ENCODE results near the gene PRELID3B.
"Not testable (repeated sequence)": the region's sequence is repeated elsewhere in the genome, so short reads cannot be mapped to it uniquely, and the experiment has no call there.

Gene PRELID3B

DNA sequence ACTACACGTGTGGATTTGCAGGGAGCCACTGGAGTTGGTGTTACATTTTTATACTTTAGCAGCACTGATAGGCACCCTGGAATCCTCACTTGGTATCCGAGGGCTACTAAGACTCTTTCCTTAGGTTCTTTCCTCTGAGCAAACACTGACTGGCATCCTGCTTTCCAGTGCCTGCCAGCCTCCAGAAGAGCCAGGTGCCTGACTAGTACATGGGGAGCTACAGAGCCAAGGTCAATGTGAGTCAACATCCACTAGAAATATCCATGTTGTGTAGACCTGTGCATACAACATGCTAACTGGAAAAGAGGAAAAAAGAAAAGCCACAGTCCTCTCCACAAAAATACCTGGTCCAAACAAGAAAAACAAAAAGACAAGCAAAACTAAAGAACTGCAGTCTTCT lies 17.5 kb downstream of the PRELID3B start:
- DNase-seq = no peak

DNA sequence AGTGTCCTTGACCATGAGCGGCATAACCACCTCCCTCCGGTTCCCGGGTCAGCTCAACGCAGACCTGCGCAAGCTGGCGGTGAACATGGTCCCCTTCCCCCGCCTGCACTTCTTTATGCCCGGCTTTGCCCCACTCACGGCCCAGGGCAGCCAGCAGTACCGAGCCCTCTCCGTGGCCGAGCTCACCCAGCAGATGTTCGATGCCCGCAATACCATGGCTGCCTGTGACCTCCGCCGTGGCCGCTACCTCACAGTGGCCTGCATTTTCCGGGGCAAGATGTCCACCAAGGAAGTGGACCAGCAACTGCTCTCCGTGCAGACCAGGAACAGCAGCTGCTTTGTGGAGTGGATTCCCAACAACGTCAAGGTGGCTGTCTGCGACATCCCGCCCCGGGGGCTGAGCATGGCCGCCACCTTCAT lies 18.5 kb downstream of the PRELID3B start:
- no peak for DNase-seq

DNA sequence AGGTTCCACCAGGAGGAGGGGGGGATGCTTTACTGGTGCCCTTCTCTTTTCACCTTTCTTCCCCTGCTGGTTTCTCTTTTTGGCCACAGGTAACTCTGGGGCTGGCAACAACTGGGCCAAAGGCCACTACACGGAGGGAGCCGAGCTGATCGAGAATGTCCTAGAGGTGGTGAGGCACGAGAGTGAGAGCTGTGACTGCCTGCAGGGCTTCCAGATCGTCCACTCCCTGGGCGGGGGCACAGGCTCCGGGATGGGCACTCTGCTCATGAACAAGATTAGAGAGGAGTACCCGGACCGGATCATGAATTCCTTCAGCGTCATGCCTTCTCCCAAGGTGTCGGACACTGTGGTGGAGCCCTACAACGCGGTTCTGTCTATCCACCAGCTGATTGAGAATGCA lies 19.0 kb downstream of the PRELID3B start:
- DNase-seq = no peak

DNA sequence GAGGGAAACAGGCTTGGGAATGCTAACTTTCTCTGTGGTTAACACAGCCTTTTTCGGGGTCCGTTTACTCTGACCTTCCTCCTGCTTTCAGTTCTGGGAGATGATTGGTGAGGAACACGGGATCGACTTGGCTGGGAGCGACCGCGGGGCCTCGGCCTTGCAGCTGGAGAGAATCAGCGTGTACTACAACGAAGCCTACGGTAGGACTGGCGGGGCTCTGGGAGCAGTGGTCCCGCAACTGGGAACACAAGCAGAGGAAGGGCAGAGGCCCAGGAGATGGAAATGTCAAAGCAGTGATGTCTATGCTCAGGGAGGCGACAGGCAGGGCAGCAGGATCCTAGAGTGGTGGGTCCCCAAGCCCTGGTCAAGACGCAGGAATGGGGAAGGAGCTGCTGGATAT lies 19.8 kb downstream of the PRELID3B start:
- DNase-seq = no peak

GRCh38 chr20:59020938-59021551 lies 21.5 kb downstream of the PRELID3B start:
- DNase-seq = no peak

GRCh38 chr20:59019217-59019616 lies 23.4 kb downstream of the PRELID3B start, which contains the start of gene TUBB1:
Gene TUBB1 (plus strand): TSS chr20:59019429. CDS start chr20:59019523, 94 bp downstream.
- DNase-seq = no peak

- DNase-seq = no peak
These were observed 23.8 kb downstream of the PRELID3B start for GRCh38 chr20:59018817-59019216.

DNA sequence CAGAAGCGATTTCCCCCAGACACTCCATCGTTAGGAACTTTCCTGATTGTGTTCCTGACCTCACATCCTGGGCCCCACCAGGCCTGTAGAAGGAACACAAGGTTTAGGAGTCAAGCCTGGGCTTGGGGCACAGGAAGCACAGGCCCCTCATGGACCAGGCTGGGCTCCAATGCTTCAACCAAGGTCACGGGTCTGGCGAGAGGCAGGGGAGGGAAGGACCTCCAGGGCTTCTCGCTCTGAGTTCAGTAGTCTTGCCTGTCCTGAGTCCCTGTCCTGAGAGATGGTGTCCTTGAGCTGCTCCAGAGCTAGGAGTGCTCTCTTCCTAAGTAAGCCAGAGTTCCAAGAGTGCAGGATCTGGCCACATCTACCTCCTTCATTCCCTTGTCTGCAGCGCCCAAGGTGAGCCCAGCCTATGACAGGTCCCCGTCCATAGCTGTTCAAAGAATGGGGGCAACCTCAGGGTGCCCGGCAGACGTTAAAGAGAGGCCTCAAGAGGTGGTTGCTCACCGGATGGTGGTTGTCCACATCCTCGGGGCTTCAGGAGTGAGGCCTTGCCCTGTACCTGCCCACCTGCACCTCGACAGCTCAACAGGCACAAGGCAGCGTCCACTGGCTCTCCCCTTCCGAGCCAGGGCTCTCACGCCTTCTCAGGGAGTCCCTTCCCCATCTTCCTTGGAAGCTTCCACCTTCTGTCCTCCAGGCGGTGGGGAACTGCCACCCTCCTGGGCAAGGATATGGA lies 24.9 kb downstream of the PRELID3B start:
- DNase-seq = no peak

GRCh38 chr20:59016795-59017492 lies 25.6 kb downstream of the PRELID3B start:
- no peak for DNase-seq

GRCh38 chr20:59015812-59016711 lies 26.5 kb downstream of the PRELID3B start:
- no peak for DNase-seq

DNA sequence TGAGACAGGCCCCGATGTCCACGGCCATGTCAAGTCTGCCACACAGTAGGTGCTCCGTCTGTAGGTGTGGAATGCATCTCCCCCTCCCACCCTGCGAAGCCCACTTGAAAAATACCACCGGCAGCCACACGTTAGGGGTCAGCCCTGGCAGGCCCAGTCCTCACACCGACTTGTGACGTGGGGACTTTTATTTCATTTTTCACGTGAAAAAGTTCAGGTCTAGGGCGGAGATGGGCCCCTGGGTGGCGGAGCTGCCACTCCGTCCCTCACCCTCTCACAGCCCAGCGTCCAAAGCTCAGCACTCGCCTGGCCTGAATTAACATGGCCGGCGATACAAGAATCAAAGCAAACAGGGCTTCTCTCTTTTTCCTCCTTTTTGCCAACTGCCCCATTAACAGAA lies 27.2 kb downstream of the PRELID3B start:
- DNase-seq = no peak

DNA sequence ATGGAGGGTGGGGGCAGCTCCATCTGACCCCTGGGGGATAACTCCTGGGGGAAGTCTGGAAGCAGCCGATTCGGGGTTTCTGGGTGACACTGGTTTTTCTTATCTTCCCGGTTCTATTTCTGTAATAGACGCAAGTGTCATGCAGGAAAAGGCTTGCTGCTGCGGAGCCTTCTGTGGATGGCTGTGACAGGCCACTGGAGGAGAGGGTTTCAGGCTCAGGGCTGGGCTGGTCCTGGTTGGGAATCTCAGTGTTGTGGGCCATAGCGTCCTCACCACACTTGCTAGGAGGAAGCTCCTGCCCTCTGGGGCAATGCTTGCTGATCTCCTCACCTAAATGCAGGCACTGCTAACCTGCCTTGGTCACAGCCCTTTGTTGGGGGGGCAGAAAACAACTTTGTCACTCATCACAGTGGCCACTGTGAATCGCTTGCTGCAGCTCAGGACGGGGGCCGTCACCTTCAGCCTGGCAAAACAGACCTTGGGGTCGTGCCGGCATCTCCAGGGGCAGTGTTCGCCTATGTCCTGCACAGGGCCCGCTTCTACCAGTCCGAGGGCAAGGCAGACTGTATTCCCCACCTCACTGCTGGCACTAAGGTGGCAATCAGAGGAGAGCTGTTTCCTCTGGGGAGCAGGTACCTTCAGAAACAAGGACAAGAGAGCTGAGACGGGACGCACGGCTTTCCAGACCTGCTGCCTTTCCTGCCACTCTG lies 27.8 kb downstream of the PRELID3B start:
- DNase-seq = no peak

- DNase-seq = no peak
These were observed 28.5 kb downstream of the PRELID3B start for GRCh38 chr20:59013959-59014608.

DNA sequence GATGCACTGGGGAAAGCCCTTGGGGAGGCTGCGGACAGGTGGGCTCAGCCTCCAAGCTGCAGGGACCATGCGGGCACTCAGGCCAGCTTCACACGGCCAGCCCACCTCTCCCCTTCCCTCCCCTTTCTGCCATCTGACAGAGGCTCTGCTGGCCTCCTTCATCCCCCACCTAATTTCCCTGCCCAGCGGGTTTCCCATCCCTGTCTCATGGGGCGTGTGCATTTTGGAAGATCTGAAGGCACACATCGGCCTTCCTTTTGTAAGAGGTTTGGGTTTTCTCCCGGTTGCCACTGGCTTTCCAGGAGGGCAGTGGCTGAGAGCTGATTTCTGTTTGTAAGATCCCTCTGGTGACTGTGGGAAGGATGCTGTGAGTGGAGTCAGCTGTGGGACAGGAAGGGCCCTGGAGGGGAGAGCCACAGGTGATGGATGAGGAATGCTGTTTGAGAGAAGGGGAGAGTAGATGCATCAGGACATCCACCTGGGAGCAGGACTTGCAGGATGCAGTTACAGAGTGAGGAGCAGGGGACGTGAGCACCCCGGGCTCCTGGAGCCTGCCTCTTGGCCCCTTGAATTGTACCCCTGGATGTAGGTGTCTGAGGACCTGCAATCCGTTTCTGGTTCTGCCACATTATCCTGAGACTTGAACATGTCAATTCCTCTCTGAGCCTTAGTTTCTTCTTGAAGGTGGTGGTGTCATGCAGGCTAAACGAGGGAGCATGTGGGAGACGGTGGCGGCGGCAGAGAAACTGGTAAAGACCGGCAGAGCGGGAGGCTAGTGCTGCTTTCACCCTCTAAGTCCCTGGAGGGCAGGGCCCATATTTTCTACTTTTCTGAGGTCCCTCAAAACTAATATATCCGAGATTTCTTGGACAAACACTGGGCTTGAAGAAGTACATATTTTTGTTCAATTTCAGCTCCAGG lies 29.3 kb downstream of the PRELID3B start:
- DNase-seq = no peak

DNA sequence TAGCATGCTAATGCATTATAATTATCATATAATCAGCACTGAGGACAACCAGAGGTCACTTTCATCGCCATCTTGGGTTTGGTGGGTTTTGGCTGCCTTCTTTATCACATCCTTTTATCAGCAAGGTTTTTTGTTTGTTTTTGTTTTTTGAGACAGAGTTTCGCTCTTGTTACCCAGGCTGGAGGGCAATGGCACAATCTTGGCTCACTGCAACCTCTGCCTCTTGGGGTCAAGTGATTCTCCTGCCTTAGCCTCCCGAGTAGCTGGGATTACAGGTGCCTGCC lies 30.8 kb downstream of the PRELID3B start:
- not testable (repeated sequence) for DNase-seq

GRCh38 chr20:59010995-59011873 lies 31.4 kb downstream of the PRELID3B start:
- DNase-seq = no peak

- no peak for DNase-seq
These were observed 32.1 kb downstream of the PRELID3B start for GRCh38 chr20:59010321-59010994.

DNA sequence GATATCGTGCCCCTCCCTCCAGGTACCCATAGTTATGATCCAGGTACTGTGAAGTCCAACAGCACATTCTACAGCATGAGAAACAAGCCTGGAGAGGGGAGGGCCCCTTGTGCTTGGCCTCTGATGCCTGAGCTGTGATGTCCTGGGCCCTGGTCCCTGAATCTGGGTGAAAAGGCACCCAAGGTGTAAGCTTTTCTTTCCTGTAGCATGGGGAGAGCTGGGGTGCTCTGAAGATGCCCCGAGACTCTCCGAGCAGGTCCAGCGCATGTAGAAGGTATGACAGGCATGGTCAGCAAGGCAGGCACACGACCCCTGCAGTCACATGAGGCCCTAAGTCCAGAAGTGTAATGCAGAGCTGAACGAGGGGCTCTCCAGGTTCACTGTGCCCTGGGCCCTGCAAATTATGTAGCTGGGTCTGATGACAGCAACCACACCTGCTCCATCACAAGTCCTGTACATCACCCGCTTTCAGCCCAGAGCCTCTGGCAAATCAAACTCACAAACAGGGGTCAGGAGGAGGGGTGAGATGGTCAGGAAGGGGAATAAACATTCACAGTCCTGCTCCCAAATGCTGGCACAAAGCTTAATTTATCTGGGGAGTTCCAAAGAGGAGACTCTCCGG lies 33.8 kb downstream of the PRELID3B start:
- no peak for DNase-seq

Measured in stimulated activated CD4-positive, alpha-beta T cell treated with anti-CD3 and anti-CD28 coated beads, Interleukin-12 subunit alpha, Interleukin-12 subunit beta, amount 100 ng/mL, for 4 hours (primary cell).